Prostate gland (tissue), 2 donors: Measurements from ENCODE around the gene ACCS. TPM values are rescaled to one million over a fixed set of nuclear protein-coding genes. Genes with fewer than 3 reads are reported as not detected.

Experiments
- DNase-seq: peaks from one replicate; pipeline ENCODE4 v3.0.0-alpha.2; 2019; ENCODE audit warnings: low spot score
- H3K27ac ChIP-seq, 2 donors: fragments of 200-600 bp; sonication (generic); 2 replicates each; pipeline ENCODE4 v1.5.1; 2017 to 2019
- H3K27me3 ChIP-seq: fragments of 200-600 bp; sonication (generic); replicated peaks from 2 replicates; pipeline ENCODE4 v1.5.1; 2019; ENCODE audit not compliant: insufficient read depth
- H3K36me3 ChIP-seq, 2 donors: fragments of 200-600 bp; sonication (generic); 1 replicate in 1 of 2; 2 replicates in 1 of 2; pipeline versions ENCODE4 v1.5.1 to v1.8.1; 2017 to 2019
- H3K4me1 ChIP-seq: fragments of 200-600 bp; sonication (generic); replicated peaks from 2 replicates; pipeline ENCODE4 v1.5.1; 2019
- H3K4me3 ChIP-seq, 2 donors: fragments of 200-600 bp; sonication (generic); 2 replicates each; pipeline ENCODE4 v1.5.1; 2017 to 2019
- H3K9me3 ChIP-seq: fragments of 200-600 bp; sonication (generic); 2 replicates; pipeline ENCODE4 v1.5.1; 2017
- POLR2A ChIP-seq: fragments of 450-650 bp; IDR thresholded peaks from one replicate; pipeline ENCODE4 v1.6.1; 2016; ENCODE audit warnings: antibody characterized with exemption, mild to moderate bottlenecking
- POLR2AphosphoS5 ChIP-seq: sonication (generic); formaldehyde crosslinking; IDR thresholded peaks from one replicate; pipeline ENCODE4 v1.6.1; 2017; ENCODE audit warnings: antibody characterized with exemption
- WGBS: methylation state at CpG from one replicate; pipeline ENCODE4 v1.1.5; 2018; 5-methylcytosine and 5-hydroxymethylcytosine counted together
- intact Hi-C: fragments of 100-400 bp; cut with DNase I; formaldehyde crosslinking; loops from one replicate; pipeline ENCODE4 v1.14.2; 2022
- total RNA-seq, 2 donors: library from RNA; depleted of rRNA; stranded (reverse); fragments of >200 nt; gene quantifications; one replicate each; pipeline ENCODE4 v1.1.0, GENCODE V29; 2016
- TF ChIP-seq, protein P1 (sequence below), 4 experiments: fragments of 200-600 bp in 2 of 4; fragments of 450-650 bp in 2 of 4; sonication (generic) in 2 of 4; IDR thresholded peaks; 1 replicate in 3 of 4; 2 replicates in 1 of 4; pipeline ENCODE4 v1.5.1; 2016 to 2019; ENCODE audit warnings: antibody characterized with exemption in 4 of 4, mild to moderate bottlenecking in 2 of 4, moderate library complexity in 2 of 4

Gene ACCS, protein sequence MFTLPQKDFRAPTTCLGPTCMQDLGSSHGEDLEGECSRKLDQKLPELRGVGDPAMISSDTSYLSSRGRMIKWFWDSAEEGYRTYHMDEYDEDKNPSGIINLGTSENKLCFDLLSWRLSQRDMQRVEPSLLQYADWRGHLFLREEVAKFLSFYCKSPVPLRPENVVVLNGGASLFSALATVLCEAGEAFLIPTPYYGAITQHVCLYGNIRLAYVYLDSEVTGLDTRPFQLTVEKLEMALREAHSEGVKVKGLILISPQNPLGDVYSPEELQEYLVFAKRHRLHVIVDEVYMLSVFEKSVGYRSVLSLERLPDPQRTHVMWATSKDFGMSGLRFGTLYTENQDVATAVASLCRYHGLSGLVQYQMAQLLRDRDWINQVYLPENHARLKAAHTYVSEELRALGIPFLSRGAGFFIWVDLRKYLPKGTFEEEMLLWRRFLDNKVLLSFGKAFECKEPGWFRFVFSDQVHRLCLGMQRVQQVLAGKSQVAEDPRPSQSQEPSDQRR
- total RNA-seq, result 10 to 100 TPM; 18.2 to 31.8 TPM

DNA sequence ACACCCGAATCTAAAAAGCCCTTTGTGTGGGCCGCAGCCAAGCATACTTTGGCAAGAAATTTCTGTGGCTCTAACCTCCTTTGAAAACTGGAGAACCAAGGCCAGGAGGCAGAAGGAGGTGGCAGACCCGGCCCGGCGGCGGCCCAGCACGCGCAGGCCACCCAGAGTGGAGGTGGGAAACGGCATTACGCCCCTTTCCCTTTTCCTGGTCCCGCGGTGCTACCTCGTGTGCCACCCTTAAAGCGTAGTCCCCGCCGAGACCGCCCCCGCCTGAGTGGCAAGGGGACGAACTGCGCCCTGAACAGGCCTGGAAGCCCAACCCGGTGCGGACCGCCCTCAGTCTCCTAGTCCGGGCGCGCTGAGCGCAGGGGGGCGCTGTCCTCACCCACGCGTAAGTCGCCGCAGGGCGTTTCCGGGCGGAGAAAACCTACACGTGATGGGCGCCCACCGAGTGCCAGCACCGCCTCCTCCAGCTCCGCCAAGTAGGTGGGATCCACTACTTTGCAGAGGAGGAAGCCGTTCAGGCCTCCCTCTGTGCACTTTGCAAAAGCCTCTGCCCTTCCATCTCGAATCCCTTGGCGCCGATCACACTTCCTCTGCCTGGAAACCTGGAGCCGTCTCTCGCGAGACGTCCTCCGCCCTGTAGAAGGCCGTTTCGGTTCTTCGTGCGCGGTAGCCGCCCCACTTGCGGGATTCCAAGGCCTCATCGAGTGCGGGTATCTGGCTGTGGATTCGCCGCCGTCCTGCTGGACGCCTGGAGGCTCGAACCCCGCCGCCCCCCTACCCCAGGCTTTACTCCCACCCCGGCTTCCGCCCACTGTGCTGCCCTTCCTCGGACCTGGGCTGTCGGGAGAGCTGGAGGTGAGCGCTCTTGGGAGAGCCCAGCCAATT is at the start of gene ACCS:
Gene ACCS (plus strand): TSS at position 430 of the 891 bp plus-strand sequence. CDS start 1,358 bp downstream, outside the sequence.
- H3K36me3 ChIP-seq, result no peaks in the 10 kb centered on the region
- H3K4me1 ChIP-seq, result no peaks in the 10 kb centered on the region
- TF ChIP-seq POLR2A (peak; percentile 51), POLR2AphosphoS5 (peak; percentile 85)
- TF ChIP-seq, protein P1, sequence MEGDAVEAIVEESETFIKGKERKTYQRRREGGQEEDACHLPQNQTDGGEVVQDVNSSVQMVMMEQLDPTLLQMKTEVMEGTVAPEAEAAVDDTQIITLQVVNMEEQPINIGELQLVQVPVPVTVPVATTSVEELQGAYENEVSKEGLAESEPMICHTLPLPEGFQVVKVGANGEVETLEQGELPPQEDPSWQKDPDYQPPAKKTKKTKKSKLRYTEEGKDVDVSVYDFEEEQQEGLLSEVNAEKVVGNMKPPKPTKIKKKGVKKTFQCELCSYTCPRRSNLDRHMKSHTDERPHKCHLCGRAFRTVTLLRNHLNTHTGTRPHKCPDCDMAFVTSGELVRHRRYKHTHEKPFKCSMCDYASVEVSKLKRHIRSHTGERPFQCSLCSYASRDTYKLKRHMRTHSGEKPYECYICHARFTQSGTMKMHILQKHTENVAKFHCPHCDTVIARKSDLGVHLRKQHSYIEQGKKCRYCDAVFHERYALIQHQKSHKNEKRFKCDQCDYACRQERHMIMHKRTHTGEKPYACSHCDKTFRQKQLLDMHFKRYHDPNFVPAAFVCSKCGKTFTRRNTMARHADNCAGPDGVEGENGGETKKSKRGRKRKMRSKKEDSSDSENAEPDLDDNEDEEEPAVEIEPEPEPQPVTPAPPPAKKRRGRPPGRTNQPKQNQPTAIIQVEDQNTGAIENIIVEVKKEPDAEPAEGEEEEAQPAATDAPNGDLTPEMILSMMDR (IDR thresholded peaks at IDR 0.05), result peak; percentile 55 to 88 (median 86)
- H3K4me3 ChIP-seq, result peak within 1 kb of the TSS; percentile 45 to 63
- under 1% methylated on average over 63 of the region's 70 CpGs for WGBS
- no peaks in the 10 kb centered on the region for H3K9me3 ChIP-seq
- H3K27me3 ChIP-seq, result no peaks in the 10 kb centered on the region
- DNase-seq, result peak; percentile 93
- H3K27ac ChIP-seq, result peak within 1 kb of the TSS; percentile 74 to 91
- intact Hi-C loops, result no loop called here

GRCh38 chr11:44016546-44017442 is 49.3 kb upstream of the ACCS start:
- no peak overlapping the region for H3K27ac ChIP-seq
- WGBS, result 84% methylated on average over 2 of the region's 2 CpGs
- H3K4me1 ChIP-seq, result no peaks in the 10 kb centered on the region
- no peak for DNase-seq
- intact Hi-C loops, result no loop called here
- H3K27me3 ChIP-seq, result no peaks in the 10 kb centered on the region
- H3K9me3 ChIP-seq, result no peaks in the 10 kb centered on the region
- no peaks in the 10 kb centered on the region for H3K36me3 ChIP-seq
- TF ChIP-seq POLR2A (no peak), POLR2AphosphoS5 (no peak)
- TF ChIP-seq, protein P1 (IDR thresholded peaks at IDR 0.05), result no peak
- no peak overlapping the region for H3K4me3 ChIP-seq

GRCh38 chr11:44017443-44018126 is 48.5 kb upstream of the ACCS start:
- H3K36me3 ChIP-seq, result no peaks in the 10 kb centered on the region
- no peak overlapping the region for H3K27ac ChIP-seq
- WGBS, result 40% methylated on average over 3 of the region's 3 CpGs
- TF ChIP-seq POLR2AphosphoS5 (no peak), POLR2A (no peak)
- TF ChIP-seq, protein P1 (IDR thresholded peaks at IDR 0.05), result no peak
- no peaks in the 10 kb centered on the region for H3K9me3 ChIP-seq
- no peaks in the 10 kb centered on the region for H3K27me3 ChIP-seq
- H3K4me3 ChIP-seq, result no peak overlapping the region
- intact Hi-C loops, result no loop called here
- no peaks in the 10 kb centered on the region for H3K4me1 ChIP-seq
- no peak for DNase-seq

- Histone ChIP-seq H3K36me3 (no peaks in the 10 kb centered on the region), H3K27me3 (no peaks in the 10 kb centered on the region), H3K4me1 (no peaks in the 10 kb centered on the region), H3K4me3 (no peak overlapping the region), H3K9me3 (no peaks in the 10 kb centered on the region), H3K27ac (no peak overlapping the region)
- WGBS, result 19% methylated on average over 4 of the region's 4 CpGs
- intact Hi-C loops, result no loop called here
- TF ChIP-seq POLR2AphosphoS5 (no peak), POLR2A (no peak)
- TF ChIP-seq, protein P1 (IDR thresholded peaks at IDR 0.05), result no peak
- DNase-seq, result no peak
Measured at GRCh38 chr11:44018127-44018521, 47.9 kb upstream of the ACCS start.
